Measurements from ENCODE around the gene EMX1.

EMX1 gene

GRCh38 chr2:72898585-72898906 lies 18.8 kb upstream of the EMX1 start:
- TF ChIP-seq ZNF560 (tag by site-specific recombination; IDR thresholded peaks at IDR 0.05; ENCODE audit: borderline replicate concordance) (no peak), ZNF311 (tag by site-specific recombination; IDR thresholded peaks at IDR 0.05; ENCODE audit: borderline replicate concordance) (no peak), PBX3 (CRISPR knock-in tag; IDR thresholded peaks at IDR 0.05) (no peak), ZNF175 (tag by site-specific recombination; IDR thresholded peaks at IDR 0.05) (no peak), IKZF3 (tag by site-specific recombination; IDR thresholded peaks at IDR 0.05) (no peak), ZNF423 (tag by site-specific recombination; IDR thresholded peaks at IDR 0.05) (no peak), ZNF660 (tag by site-specific recombination; IDR thresholded peaks at IDR 0.05) (no peak), ZFP3 (tag by site-specific recombination; IDR thresholded peaks at IDR 0.05; ENCODE audit: low read depth) (no peak), ZNF654 (tag by site-specific recombination; IDR thresholded peaks at IDR 0.05; ENCODE audit: low read depth) (no peak)
- CTCF ChIA-PET, result interaction anchor here (0.6 to 3.9 kb wide), 7 partner anchors 11 to 278 kb away, joined by 3 to 15 read pairs (median 3); partner anchors contain the start of genes EMX1 and SPR

GRCh38 chr2:72900191-72900825 lies 17.0 kb upstream of the EMX1 start:
- CTCF ChIA-PET, result interaction anchor here (0.6 to 1.2 kb wide), 2 partner anchors 13 to 332 kb away, joined by 3 read pairs; partner anchors contain the start of gene SPR
- Histone ChIP-seq H3K36me3 (ENCODE audit: control insufficient read depth in 2 of 2, insufficient read depth in 1 of 2, low read length in 2 of 2) (no peaks in the 10 kb centered on the region), H3K4me3 (ENCODE audit: low read depth, low read length) (no peak overlapping the region), H3K9me3 (ENCODE audit: control insufficient read depth, insufficient read depth, low read depth, low read length) (no peaks in the 10 kb centered on the region), H3K27ac (ENCODE audit: extremely low read depth, low read depth, low read length) (no peak overlapping the region), H3K4me1 (ENCODE audit: control insufficient read depth, insufficient read depth, low read length) (no peaks in the 10 kb centered on the region)
- TF ChIP-seq HOXC10 (CRISPR knock-in tag; IDR thresholded peaks at IDR 0.05) (no peak), ZSCAN5A (tag by site-specific recombination; IDR thresholded peaks at IDR 0.05) (no peak), ZNF16 (tag by site-specific recombination; IDR thresholded peaks at IDR 0.05; ENCODE audit: low read depth) (no peak), ZNF133 (tag by site-specific recombination; IDR thresholded peaks at IDR 0.05) (no peak), ZNF211 (tag by site-specific recombination; IDR thresholded peaks at IDR 0.05; ENCODE audit: low read depth) (no peak), ZNF747 (tag by site-specific recombination; IDR thresholded peaks at IDR 0.05) (no peak), BCL6B (tag by site-specific recombination; IDR thresholded peaks at IDR 0.05) (no peak)
- POLR2A ChIA-PET, result interaction anchor here (0.5 kb wide), 1 partner anchor 11 kb away, joined by 4 read pairs; no protein-coding TSS in a partner anchor

More at GRCh38 chr2:72898585-72898906, 18.8 kb upstream of the EMX1 start:
- POLR2A ChIA-PET, result no interaction called here
- no peaks in the 10 kb centered on the region for H3K36me3 ChIP-seq (ENCODE audit: control insufficient read depth in 2 of 2, insufficient read depth in 1 of 2, low read length in 2 of 2)
- no peak overlapping the region for H3K27ac ChIP-seq (ENCODE audit: extremely low read depth, low read depth, low read length)
- no peaks in the 10 kb centered on the region for H3K9me3 ChIP-seq (ENCODE audit: control insufficient read depth, insufficient read depth, low read depth, low read length)
- H3K4me3 ChIP-seq (ENCODE audit: low read depth, low read length), result no peak overlapping the region
- no peaks in the 10 kb centered on the region for H3K4me1 ChIP-seq (ENCODE audit: control insufficient read depth, insufficient read depth, low read length)

GRCh38 chr2:72901426-72901825 lies 15.9 kb upstream of the EMX1 start:
- H3K27ac ChIP-seq (ENCODE audit: extremely low read depth, low read depth, low read length), result no peak overlapping the region
- no peak overlapping the region for H3K4me3 ChIP-seq (ENCODE audit: low read depth, low read length)
- CTCF ChIA-PET, result interaction anchor here (1.0 kb wide), 1 partner anchor 9 kb away, joined by 3 read pairs; no protein-coding TSS in a partner anchor
- no peaks in the 10 kb centered on the region for H3K4me1 ChIP-seq (ENCODE audit: control insufficient read depth, insufficient read depth, low read length)
- no peak for TF ChIP-seq KLF9 (tag by site-specific recombination; IDR thresholded peaks at IDR 0.05; ENCODE audit: low read depth)
- TF ChIP-seq ZBTB21 (tag by site-specific recombination; IDR thresholded peaks at IDR 0.05), result no peak
- no peak for TF ChIP-seq PRDM10 (tag by site-specific recombination; IDR thresholded peaks at IDR 0.05)
- no peak for TF ChIP-seq ZNF785 (tag by site-specific recombination; IDR thresholded peaks at IDR 0.05)
- TF ChIP-seq ZNF473 (tag by site-specific recombination; IDR thresholded peaks at IDR 0.05), result no peak
- TF ChIP-seq PRDM1 (tag by site-specific recombination; IDR thresholded peaks at IDR 0.05), result no peak
- TF ChIP-seq ZNF266 (tag by site-specific recombination; IDR thresholded peaks at IDR 0.05; ENCODE audit: low read depth), result no peak
- no peak for TF ChIP-seq ZNF830 (tag by site-specific recombination; IDR thresholded peaks at IDR 0.05; ENCODE audit: low read depth)
- TF ChIP-seq ZNF664 (tag by site-specific recombination; IDR thresholded peaks at IDR 0.05), result no peak
- POLR2A ChIA-PET, result no interaction called here
- H3K36me3 ChIP-seq (ENCODE audit: control insufficient read depth in 2 of 2, insufficient read depth in 1 of 2, low read length in 2 of 2), result no peaks in the 10 kb centered on the region
- no peaks in the 10 kb centered on the region for H3K9me3 ChIP-seq (ENCODE audit: control insufficient read depth, insufficient read depth, low read depth, low read length)

Measured in HEK293 (cell line).